GM12801 (cell line): ENCODE results near the gene BTBD9.

Source experiments
- TF ChIP-seq, protein P1 (sequence below): IDR thresholded peaks from one replicate; pipeline ENCODE4 v1.5.1; 2011; ENCODE audit warnings: control low read depth; ENCODE audit not compliant: insufficient read length; ENCODE audit errors: extremely low read depth

Gene BTBD9

DNA sequence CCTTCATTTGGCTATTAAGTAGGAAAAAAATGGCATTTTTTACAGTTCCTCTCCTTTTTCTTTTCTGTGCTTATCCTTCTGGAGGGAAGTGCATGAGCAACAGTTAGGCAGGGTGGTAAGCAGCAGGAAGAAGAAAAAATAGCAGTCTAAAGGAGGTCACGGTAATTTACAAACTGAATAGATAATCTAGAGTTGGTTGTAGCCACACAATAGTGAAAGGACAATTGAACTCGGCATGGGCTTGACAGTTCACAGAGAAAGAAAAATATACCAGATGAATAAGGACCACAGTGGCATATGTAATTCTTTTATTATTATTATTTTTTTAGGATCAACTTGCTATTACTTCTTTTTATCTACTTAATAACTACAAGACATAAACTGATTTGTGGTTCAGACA is 358.6 kb downstream of the BTBD9 start:
- TF ChIP-seq, protein P1, sequence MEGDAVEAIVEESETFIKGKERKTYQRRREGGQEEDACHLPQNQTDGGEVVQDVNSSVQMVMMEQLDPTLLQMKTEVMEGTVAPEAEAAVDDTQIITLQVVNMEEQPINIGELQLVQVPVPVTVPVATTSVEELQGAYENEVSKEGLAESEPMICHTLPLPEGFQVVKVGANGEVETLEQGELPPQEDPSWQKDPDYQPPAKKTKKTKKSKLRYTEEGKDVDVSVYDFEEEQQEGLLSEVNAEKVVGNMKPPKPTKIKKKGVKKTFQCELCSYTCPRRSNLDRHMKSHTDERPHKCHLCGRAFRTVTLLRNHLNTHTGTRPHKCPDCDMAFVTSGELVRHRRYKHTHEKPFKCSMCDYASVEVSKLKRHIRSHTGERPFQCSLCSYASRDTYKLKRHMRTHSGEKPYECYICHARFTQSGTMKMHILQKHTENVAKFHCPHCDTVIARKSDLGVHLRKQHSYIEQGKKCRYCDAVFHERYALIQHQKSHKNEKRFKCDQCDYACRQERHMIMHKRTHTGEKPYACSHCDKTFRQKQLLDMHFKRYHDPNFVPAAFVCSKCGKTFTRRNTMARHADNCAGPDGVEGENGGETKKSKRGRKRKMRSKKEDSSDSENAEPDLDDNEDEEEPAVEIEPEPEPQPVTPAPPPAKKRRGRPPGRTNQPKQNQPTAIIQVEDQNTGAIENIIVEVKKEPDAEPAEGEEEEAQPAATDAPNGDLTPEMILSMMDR: no peak

DNA sequence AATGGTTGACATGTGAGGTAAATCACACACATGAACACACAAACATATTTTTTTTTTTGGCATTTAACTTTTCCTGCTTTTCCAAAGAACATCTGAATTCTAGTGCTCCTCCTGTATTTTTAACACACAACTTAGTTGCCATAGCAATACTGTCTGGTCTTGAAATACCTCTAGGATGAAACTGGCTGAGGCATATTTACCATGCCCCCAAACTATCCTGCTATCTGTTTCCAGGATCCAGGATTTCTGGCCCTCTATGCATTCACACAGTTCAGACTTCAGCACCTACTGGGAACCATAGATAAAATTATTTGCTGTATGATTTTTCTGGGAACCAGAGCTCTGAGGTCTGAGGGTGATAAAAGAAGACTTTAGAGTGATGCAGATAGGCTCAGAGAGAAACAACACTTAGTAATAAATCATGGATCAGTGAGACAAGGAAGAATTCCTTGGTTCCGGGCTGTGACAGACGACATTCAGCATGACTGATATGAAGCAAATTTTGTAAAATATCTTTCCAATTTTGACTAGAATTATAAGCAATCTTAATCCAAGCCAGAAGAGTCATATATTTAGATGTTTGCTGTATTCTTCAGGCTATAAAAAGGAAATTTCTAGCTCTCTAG is 359.7 kb downstream of the BTBD9 start:
- TF ChIP-seq, protein P1: no peak

DNA sequence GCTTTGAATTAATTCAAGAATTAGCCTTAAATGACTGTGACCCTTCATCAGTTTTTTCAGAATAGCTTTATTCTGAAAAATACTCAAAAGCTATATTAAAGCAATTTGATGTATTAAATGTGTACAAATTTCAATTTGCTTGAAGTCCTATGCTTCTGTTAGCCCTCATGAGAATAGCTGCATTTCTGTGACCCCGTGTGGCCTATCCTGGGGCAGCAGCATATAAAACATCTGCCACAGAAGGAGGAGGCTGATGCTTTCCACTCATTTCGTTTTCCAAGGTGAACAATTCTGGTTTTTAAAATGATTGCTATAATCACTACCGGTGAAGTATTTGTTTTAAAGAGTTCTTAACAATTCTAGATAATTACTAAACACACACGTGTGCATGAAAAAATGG is 360.3 kb downstream of the BTBD9 start:
- TF ChIP-seq, protein P1: no peak

DNA sequence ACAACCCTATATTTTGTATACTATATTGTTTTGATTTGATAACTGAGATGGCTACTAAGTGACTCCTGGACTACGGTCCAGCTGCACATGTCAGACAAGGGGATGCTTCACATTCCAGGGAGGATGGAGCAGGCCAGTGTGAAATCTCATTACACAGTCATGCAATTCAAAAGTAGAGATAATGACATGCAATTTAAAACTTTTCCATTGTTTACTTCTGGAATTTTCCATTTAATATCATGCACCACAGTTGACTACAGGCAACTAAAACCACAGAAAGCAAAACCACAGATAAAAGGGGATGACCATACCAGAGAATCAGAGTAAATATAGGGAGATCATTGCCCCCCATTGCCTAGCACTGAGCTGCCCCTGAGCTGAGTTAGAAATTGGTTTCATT is 366.4 kb downstream of the BTBD9 start:
- TF ChIP-seq, protein P1: no peak

DNA sequence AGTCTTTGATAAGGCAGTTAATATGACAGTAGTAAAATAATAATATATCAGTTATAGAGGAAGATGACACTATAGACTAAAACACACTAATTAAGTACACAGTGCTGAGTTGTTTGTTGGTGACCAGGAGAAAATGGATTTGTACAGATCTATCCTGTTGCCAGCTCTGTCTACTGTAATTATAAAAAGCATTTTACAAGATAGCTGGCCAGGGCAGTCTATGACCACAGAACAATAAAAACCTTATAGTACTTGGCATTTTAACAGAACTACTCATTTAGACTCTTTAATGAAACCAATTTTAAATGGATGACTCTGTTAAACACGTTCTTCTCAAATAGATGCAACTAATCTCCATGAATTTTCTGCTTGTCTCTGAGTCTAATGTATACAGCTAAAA is 367.5 kb downstream of the BTBD9 start:
- TF ChIP-seq, protein P1: no peak

DNA sequence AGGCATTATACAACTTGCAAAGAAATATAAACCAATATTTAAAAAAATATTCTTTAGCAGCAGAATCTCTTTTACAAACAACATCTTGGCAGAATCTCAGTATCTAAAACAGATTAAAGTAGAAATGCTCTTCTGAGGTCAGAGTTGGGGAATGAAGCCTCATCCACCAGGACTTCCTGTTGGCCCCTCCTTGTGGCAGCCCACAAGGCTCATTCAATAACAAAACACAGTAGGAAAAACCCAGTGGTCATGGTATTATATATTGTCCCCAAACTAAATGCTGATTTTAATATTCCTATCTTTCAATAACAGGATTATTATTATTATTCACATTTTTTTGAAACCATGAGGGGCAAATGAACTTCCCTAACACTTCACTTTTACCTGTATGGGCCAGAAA is 368.6 kb downstream of the BTBD9 start:
- TF ChIP-seq, protein P1: no peak

DNA sequence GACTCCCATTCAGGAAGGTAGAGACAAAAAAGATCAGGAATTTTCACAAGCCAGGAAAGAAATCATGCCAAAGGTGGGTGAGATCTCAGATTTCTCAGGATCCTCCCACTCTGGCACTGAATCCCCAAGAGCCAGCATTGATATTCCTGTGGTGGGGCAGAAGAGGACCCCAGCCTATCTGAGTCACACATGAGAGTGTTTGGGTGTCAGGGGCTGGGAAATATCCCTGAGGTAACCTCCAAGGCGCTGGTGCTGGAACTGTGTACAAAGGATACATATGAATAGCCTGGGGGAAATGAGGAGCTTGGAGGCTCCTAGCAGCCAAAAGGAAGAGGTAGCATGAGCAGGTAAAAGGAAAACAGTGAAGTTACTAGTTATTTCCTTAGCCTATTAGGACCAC is 369.4 kb downstream of the BTBD9 start:
- TF ChIP-seq, protein P1: no peak
